Neural progenitor cell (in vitro differentiated cells): Measurements from ENCODE around the gene UNC5A. TPM values are rescaled to one million over a fixed set of nuclear protein-coding genes. Genes with fewer than 3 reads are reported as not detected.

Experiments used
- DNase-seq: peaks from one replicate; pipeline ENCODE4 v3.0.0-alpha.2; 2016; ENCODE audit warnings: low spot score
- H2AFZ ChIP-seq: fragments of 200-600 bp; sonication (generic); replicated peaks from 2 replicates; pipeline ENCODE4 v1.6.1; 2016; ENCODE audit warnings: antibody characterized with exemption
- H3F3A ChIP-seq: fragments of 200-600 bp; sonication (generic); 2 replicates; pipeline ENCODE4 v1.6.1; 2016; ENCODE audit warnings: antibody characterized with exemption, low read depth
- H3K27ac ChIP-seq: fragments of 200-600 bp; sonication (generic); 2 replicates; pipeline ENCODE4 v1.5.1; 2016; ENCODE audit warnings: mild to moderate bottlenecking
- H3K27me3 ChIP-seq: fragments of 200-600 bp; sonication (generic); 2 replicates; pipeline ENCODE4 v1.6.1; 2016; ENCODE audit warnings: mild to moderate bottlenecking, moderate library complexity
- H3K36me3 ChIP-seq: fragments of 200-600 bp; sonication (generic); 2 replicates; pipeline ENCODE4 v1.5.1; 2016
- H3K4me1 ChIP-seq: fragments of 200-600 bp; sonication (generic); 2 replicates; pipeline ENCODE4 v1.6.1; 2016; ENCODE audit warnings: mixed run types
- H3K4me2 ChIP-seq: fragments of 200-600 bp; sonication (generic); 2 replicates; pipeline ENCODE4 v1.6.1; 2016
- H3K4me3 ChIP-seq: fragments of 200-600 bp; sonication (generic); 2 replicates; pipeline ENCODE4 v1.5.1; 2016
- H3K79me2 ChIP-seq: fragments of 200-600 bp; sonication (generic); 2 replicates; pipeline ENCODE4 v1.6.1; 2016; ENCODE audit warnings: low read depth
- H3K9ac ChIP-seq: fragments of 200-600 bp; sonication (generic); 2 replicates; pipeline ENCODE4 v1.6.1; 2016
- H3K9me3 ChIP-seq: fragments of 200-600 bp; sonication (generic); 2 replicates; pipeline ENCODE4 v1.5.1; 2016; ENCODE audit warnings: low read depth
- H4K20me1 ChIP-seq: fragments of 200-600 bp; sonication (generic); 2 replicates; pipeline ENCODE4 v1.6.1; 2016; ENCODE audit warnings: low read depth
- H3K27ac Mint-ChIP-seq: 3 replicates; pipeline ENCODE4 v1.8.0; 2021; ENCODE audit warnings: mixed read lengths
- H3K27me3 Mint-ChIP-seq: 2 replicates; pipeline ENCODE4 v1.8.0; 2022; ENCODE audit warnings: low read depth, mild to moderate bottlenecking, inconsistent platforms, moderate library complexity, mixed read lengths; ENCODE audit not compliant: insufficient read depth
- H3K36me3 Mint-ChIP-seq: 3 replicates; pipeline ENCODE4 v1.8.0; 2021; ENCODE audit warnings: mixed read lengths
- H3K4me1 Mint-ChIP-seq: 3 replicates; pipeline ENCODE4 v1.8.0; 2021; ENCODE audit warnings: mixed read lengths
- H3K4me3 Mint-ChIP-seq: 3 replicates; pipeline ENCODE4 v1.8.0; 2021; ENCODE audit warnings: mild to moderate bottlenecking, moderate library complexity, mixed read lengths
- H3K9me3 Mint-ChIP-seq: 3 replicates; pipeline ENCODE4 v1.8.0; 2020; ENCODE audit warnings: mixed read lengths
- CTCF ChIP-seq: fragments of 200-600 bp; sonication (generic); IDR thresholded peaks from 2 replicates; pipeline ENCODE4 v1.5.1; 2017; ENCODE audit warnings: antibody characterized with exemption, mild to moderate bottlenecking
- EZH2 ChIP-seq: fragments of 200-600 bp; sonication (generic); IDR thresholded peaks from 2 replicates; pipeline ENCODE4 v1.6.1; 2017; ENCODE audit warnings: antibody characterized with exemption, mild to moderate bottlenecking, moderate library complexity
- EZH2phosphoT487 ChIP-seq: fragments of 200-600 bp; sonication (generic); IDR thresholded peaks from 2 replicates; pipeline ENCODE4 v1.6.1; 2017; ENCODE audit warnings: antibody characterized with exemption
- total RNA-seq: library from RNA; depleted of rRNA; stranded (reverse); fragments of >200 nt; gene quantifications from 2 replicates; pipeline ENCODE4 v1.2.3, GENCODE V29; 2015; ENCODE audit warnings: low replicate concordance

UNC5A gene
- total RNA-seq, 1 donor from 2014 or later, result 1.2 TPM

GRCh38 chr5:176793343-176793699 lies 17.0 kb upstream of the UNC5A start:
- no peak overlapping the region for H3K27ac Mint-ChIP-seq
- TF ChIP-seq EZH2 (no peak), CTCF (no peak), EZH2phosphoT487 (no peak)
- no peaks in the 10 kb centered on the region for H3K9me3 Mint-ChIP-seq
- no peaks in the 10 kb centered on the region for H3K36me3 Mint-ChIP-seq
- H3K27me3 Mint-ChIP-seq, result peaks cover 29% of the 10 kb centered on the region
- H3K4me3 ChIP-seq, result no peak overlapping the region
- H3F3A ChIP-seq, result peaks cover 17% of the 10 kb centered on the region
- H3K27me3 ChIP-seq, result peaks cover 12% of the 10 kb centered on the region
- peaks cover 29% of the 10 kb centered on the region for H3K4me1 ChIP-seq
- no peaks in the 10 kb centered on the region for H3K9me3 ChIP-seq
- no peak overlapping the region for H3K27ac ChIP-seq
- no peaks in the 10 kb centered on the region for H3K36me3 ChIP-seq
- no peak overlapping the region for H3K9ac ChIP-seq
- H3K4me2 ChIP-seq, result no peak overlapping the region
- no peak overlapping the region for H2AFZ ChIP-seq
- no peaks in the 10 kb centered on the region for H3K79me2 ChIP-seq
- H3K4me1 Mint-ChIP-seq, result peaks cover 18% of the 10 kb centered on the region
- DNase-seq, result no peak
- no peak overlapping the region for H3K4me3 Mint-ChIP-seq
- H4K20me1 ChIP-seq, result no peaks in the 10 kb centered on the region

GRCh38 chr5:176793736-176794135 lies 16.6 kb upstream of the UNC5A start:
- H3K36me3 Mint-ChIP-seq, result no peaks in the 10 kb centered on the region
- H3K4me1 Mint-ChIP-seq, result peaks cover 18% of the 10 kb centered on the region
- no peaks in the 10 kb centered on the region for H4K20me1 ChIP-seq
- TF ChIP-seq EZH2phosphoT487, result no peak
- no peak for TF ChIP-seq CTCF
- no peak overlapping the region for H3K9ac ChIP-seq
- H3K27ac Mint-ChIP-seq, result no peak overlapping the region
- H3K27me3 ChIP-seq, result peaks cover 12% of the 10 kb centered on the region
- peaks cover 25% of the 10 kb centered on the region for H3K4me1 ChIP-seq
- peaks cover 13% of the 10 kb centered on the region for H3F3A ChIP-seq
- no peak overlapping the region for H2AFZ ChIP-seq
- H3K36me3 ChIP-seq, result no peaks in the 10 kb centered on the region
- no peaks in the 10 kb centered on the region for H3K9me3 ChIP-seq
- H3K79me2 ChIP-seq, result no peaks in the 10 kb centered on the region
- no peak overlapping the region for H3K4me3 ChIP-seq
- peaks cover 29% of the 10 kb centered on the region for H3K27me3 Mint-ChIP-seq
- DNase-seq, result no peak
- H3K4me3 Mint-ChIP-seq, result no peak overlapping the region
- H3K4me2 ChIP-seq, result peak overlapping the region; percentile 13
- H3K27ac ChIP-seq, result no peak overlapping the region
- H3K9me3 Mint-ChIP-seq, result no peaks in the 10 kb centered on the region

- Histone ChIP-seq H3K4me1 (peaks cover 17% of the 10 kb centered on the region), H3K79me2 (no peaks in the 10 kb centered on the region), H2AFZ (no peak overlapping the region), H3K9ac (no peak overlapping the region), H3K36me3 (no peaks in the 10 kb centered on the region), H3K4me3 (no peak overlapping the region), H4K20me1 (no peaks in the 10 kb centered on the region), H3F3A (peaks cover 5% of the 10 kb centered on the region), H3K27me3 (peaks cover 8% of the 10 kb centered on the region), H3K27ac (no peak overlapping the region), H3K9me3 (no peaks in the 10 kb centered on the region), H3K4me2 (no peak overlapping the region)
- Mint-ChIP-seq H3K36me3 (no peaks in the 10 kb centered on the region), H3K4me3 (no peak overlapping the region), H3K27ac (no peak overlapping the region), H3K27me3 (peaks cover 28% of the 10 kb centered on the region), H3K4me1 (peaks cover 12% of the 10 kb centered on the region), H3K9me3 (no peaks in the 10 kb centered on the region)
- DNase-seq, result no peak
- no peak for TF ChIP-seq CTCF
- TF ChIP-seq EZH2, result no peak
- TF ChIP-seq EZH2phosphoT487, result no peak
Measured at GRCh38 chr5:176794509-176794908, 15.8 kb upstream of the UNC5A start.

- Mint-ChIP-seq H3K36me3 (no peaks in the 10 kb centered on the region), H3K9me3 (no peaks in the 10 kb centered on the region), H3K27ac (no peak overlapping the region), H3K4me3 (no peak overlapping the region), H3K27me3 (peaks cover 20% of the 10 kb centered on the region), H3K4me1 (peaks cover 4% of the 10 kb centered on the region)
- Histone ChIP-seq H3F3A (no peaks in the 10 kb centered on the region), H3K4me3 (no peak overlapping the region), H3K4me2 (no peak overlapping the region), H3K9ac (no peak overlapping the region), H3K27me3 (no peaks in the 10 kb centered on the region), H2AFZ (no peak overlapping the region), H3K4me1 (peaks cover 12% of the 10 kb centered on the region), H3K27ac (no peak overlapping the region), H3K9me3 (no peaks in the 10 kb centered on the region), H3K36me3 (no peaks in the 10 kb centered on the region), H3K79me2 (no peaks in the 10 kb centered on the region), H4K20me1 (no peaks in the 10 kb centered on the region)
- no peak for DNase-seq
- TF ChIP-seq EZH2phosphoT487, result no peak
- TF ChIP-seq CTCF, result no peak
- no peak for TF ChIP-seq EZH2
Measured at GRCh38 chr5:176796411-176796810, 13.9 kb upstream of the UNC5A start.
